Measurements from ENCODE around the gene PRKCZ.
A peak's percentile ranks its signal among the peaks of the same experiment; 100 is the strongest.

Gene PRKCZ

DNA sequence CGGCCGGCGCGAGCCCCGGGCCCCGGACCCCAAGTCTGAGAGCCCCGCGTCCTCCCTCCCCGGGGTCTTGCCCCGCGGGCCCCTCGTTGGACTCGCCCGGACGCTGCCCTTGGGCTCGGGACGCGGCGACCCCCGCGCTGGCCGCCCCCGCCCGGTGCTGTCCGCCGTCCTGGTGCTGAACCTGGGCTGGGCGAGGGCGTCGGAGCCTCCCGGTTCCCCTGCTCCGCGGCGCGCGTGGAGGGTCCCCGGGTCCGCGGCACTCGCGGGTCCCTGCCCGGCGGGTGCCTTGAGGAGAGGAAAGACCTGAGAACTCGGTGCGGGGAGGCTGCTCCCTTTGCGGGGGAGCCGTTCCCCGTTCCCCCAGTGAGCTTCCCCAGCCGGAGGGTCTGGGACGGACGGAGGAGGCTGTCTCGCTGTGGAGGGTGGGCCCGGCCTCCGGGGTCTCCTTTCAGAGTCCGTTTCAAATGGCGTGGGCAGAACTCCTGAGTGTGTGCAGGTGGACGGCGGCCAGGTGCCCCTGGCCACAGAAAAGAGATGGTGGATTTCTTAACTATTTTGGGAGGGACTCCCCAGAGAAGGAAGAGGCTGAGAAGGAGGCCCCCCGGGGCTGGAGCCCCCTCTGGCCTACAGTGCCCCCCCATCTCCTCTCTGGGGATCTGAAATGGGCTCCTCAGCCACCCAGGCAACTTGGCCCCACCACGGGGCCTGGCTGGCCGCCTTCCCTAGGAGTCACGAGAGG lies 30.5 kb upstream of the PRKCZ start:
- H3K27me3 Mint-ChIP-seq = peaks cover 83 to 89% of the 10 kb centered on the region in 2 donors
- peak overlapping the region in 1 of 2 donors; percentile 17 for H3K4me3 Mint-ChIP-seq
- no peak for DNase-seq
- ATAC-seq (replicated peaks) = peak in 1 of 2 donors; percentile 14
- peaks cover 3 to 13% of the 10 kb centered on the region in 2 donors for H3K4me1 Mint-ChIP-seq
- H3K27ac Mint-ChIP-seq = no peak overlapping the region
- H3K9me3 Mint-ChIP-seq = no peaks in the 10 kb centered on the region
- H3K36me3 Mint-ChIP-seq = peaks cover 0 to 2% of the 10 kb centered on the region in 2 donors

DNA sequence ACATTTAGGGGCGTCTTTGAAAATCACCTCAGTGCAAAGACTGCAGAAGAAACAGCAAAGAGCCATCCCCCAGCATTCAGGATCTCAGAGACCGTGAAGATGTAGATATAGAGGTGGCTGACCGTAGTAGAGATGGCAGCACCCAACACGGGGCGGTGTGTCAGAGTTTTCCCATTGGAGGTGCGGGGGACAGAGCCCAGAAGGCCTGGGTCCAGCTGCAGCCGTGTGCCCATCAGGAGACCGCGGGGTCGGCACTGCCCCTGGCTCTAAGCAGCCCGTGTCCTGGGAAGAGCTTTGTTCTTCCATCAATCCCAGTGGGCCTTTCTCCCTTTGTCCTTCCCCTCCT lies 29.9 kb upstream of the PRKCZ start:
- H3K4me1 Mint-ChIP-seq = peaks cover 3 to 13% of the 10 kb centered on the region in 2 donors
- no peak for ATAC-seq (replicated peaks)
- peaks cover 0 to 2% of the 10 kb centered on the region in 2 donors for H3K36me3 Mint-ChIP-seq
- no peak overlapping the region for H3K27ac Mint-ChIP-seq
- no peak for DNase-seq
- H3K27me3 Mint-ChIP-seq = peaks cover 78 to 85% of the 10 kb centered on the region in 2 donors
- no peak overlapping the region for H3K4me3 Mint-ChIP-seq
- H3K9me3 Mint-ChIP-seq = no peaks in the 10 kb centered on the region

DNA sequence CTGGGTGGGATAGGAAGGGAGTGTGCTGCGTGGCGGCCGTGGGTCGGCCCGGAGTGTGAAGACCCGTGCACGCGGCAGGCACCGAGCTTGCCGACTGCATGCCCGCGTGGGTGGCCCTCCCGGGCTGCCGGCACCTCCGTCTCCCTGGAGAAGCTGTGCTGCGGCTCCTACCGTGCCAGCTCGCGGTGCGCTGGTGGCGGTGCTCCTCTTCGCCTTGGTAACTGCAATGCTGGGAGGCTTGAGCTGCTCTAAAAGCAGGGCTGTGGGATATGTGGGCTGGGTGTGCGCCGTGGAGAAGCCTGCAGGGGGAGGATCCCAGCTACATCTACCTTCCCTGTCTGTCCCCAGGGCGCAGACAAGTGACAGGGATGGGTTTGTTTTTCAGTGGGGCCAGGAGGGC lies 28.7 kb upstream of the PRKCZ start:
- Mint-ChIP-seq H3K27me3 (peaks cover 67 to 73% of the 10 kb centered on the region in 2 donors), H3K9me3 (no peaks in the 10 kb centered on the region), H3K27ac (no peak overlapping the region), H3K4me3 (no peak overlapping the region), H3K36me3 (peaks cover 0 to 2% of the 10 kb centered on the region in 2 donors), H3K4me1 (peaks cover 3 to 13% of the 10 kb centered on the region in 2 donors)
- ATAC-seq (replicated peaks) = no peak
- DNase-seq = no peak

DNA sequence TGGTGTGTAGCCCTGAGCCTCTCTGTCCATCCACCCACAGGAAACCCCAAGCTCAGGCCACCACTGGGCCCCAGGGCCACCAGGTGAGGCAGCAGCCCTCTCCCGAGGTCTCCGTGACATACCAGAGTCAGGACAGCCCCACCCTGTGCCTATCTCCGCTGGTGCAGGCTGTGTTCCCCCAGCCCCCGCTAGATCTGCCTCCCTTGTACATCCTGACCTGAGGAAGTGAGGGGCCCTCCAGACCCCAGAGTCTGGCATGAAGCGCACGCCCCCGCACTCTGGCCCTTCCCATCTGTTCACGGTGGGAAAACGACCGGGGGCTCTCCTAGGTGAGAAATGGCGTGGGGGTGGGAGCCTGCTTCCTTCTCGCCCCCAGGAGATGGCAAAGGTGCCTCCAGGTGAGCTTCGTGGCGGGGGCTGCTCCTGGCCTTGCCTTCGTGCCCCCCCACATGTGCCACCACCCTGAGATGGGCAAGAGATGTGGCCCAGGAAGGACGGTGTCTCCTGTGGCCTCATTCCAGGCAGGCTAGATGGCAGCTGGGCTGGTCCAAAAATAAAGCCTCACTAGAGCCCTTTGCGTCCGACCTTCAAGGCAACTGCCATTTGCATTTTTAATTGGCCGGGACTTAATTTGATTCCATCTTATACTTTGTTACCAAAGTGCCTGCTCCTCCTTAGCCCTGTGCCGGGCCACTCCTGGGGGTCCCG lies 28.0 kb upstream of the PRKCZ start:
- DNase-seq (no peak), ATAC-seq (replicated peaks) (no peak)
- peaks cover 3 to 13% of the 10 kb centered on the region in 2 donors for H3K4me1 Mint-ChIP-seq
- no peak overlapping the region for H3K27ac Mint-ChIP-seq
- H3K36me3 Mint-ChIP-seq = peaks cover 0 to 2% of the 10 kb centered on the region in 2 donors
- H3K9me3 Mint-ChIP-seq = no peaks in the 10 kb centered on the region
- H3K4me3 Mint-ChIP-seq = no peak overlapping the region
- H3K27me3 Mint-ChIP-seq = peaks cover 61 to 66% of the 10 kb centered on the region in 2 donors

DNA sequence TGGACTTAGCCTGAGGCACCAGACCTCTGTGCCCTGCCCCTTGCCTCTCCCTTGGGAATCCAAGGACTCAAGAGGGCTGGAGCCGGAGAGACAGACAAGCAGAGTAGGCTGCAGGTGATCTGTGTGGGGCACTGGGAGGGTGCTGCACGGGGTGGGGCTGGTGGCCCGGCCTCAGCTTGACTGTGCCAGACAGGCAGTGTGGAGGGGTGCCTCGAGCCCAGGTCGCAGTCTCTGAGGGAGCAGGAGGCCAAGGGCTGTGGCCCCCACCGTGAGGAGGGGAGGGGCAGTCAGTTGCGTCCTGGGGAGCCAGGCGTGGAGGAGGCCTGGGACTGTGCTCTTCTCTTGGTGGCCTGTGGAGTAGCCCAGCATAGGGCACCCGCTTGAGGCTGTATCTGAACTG lies 27.0 kb upstream of the PRKCZ start:
- ATAC-seq (replicated peaks) (no peak), DNase-seq (no peak)
- H3K27me3 Mint-ChIP-seq = peaks cover 51 to 57% of the 10 kb centered on the region in 2 donors
- no peak overlapping the region for H3K27ac Mint-ChIP-seq
- H3K4me3 Mint-ChIP-seq = no peak overlapping the region
- peaks cover 0 to 2% of the 10 kb centered on the region in 2 donors for H3K36me3 Mint-ChIP-seq
- H3K4me1 Mint-ChIP-seq = peaks cover 3 to 13% of the 10 kb centered on the region in 2 donors
- H3K9me3 Mint-ChIP-seq = no peaks in the 10 kb centered on the region

DNA sequence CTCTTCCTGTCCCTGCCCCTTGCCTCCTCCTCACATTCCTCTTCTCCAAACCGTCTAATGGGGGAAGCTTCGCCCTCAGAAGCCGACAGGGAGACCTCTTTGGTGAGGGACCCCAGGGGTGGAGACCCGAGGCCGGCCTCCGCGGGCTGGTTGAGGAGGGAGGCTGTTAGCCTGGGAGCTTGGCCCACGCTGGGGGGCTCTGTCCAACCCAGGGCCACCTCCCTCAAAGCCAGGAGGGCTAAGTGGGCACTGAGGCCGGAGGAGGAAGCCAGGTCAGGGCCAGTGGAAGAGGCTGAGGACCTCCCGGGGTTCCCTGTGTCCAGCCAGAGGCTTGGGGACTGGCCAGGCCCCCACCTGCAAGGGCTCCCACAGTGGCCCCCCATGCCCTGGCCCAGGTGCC lies 25.8 kb upstream of the PRKCZ start:
- no peak overlapping the region for H3K4me3 Mint-ChIP-seq

DNA sequence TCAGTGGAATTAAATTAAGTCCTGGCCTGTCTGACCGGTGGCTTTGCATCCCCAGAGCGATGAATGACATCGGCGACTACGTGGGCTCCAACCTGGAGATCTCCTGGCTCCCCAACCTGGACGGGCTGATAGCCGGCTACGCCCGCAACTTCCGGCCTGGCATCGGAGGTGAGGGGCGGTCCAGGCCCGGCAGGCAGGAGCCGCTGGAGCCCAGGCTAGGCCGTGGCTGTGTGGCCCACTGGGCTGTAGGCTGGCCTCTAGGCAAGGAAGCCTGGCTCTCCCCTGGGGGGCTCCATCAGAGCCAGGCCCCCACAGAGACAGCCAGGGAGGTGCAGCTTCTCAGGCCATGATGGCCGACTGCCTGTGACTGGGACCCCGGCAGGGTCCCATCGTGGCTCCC lies 25.3 kb upstream of the PRKCZ start:
- no peak for DNase-seq
- no peaks in the 10 kb centered on the region for H3K9me3 Mint-ChIP-seq
- no peaks in the 10 kb centered on the region for H3K36me3 Mint-ChIP-seq
- peaks cover 43 to 46% of the 10 kb centered on the region in 2 donors for H3K27me3 Mint-ChIP-seq
- no peak overlapping the region for H3K27ac Mint-ChIP-seq
- ATAC-seq (replicated peaks) = no peak
- peaks cover 0 to 5% of the 10 kb centered on the region in 2 donors for H3K4me1 Mint-ChIP-seq
- no peak overlapping the region for H3K4me3 Mint-ChIP-seq

More for the DNA sequence above, 25.8 kb upstream of the PRKCZ start:
- Mint-ChIP-seq H3K9me3 (no peaks in the 10 kb centered on the region), H3K27me3 (peaks cover 46 to 50% of the 10 kb centered on the region in 2 donors), H3K27ac (no peak overlapping the region), H3K36me3 (no peaks in the 10 kb centered on the region), H3K4me1 (peaks cover 0 to 7% of the 10 kb centered on the region in 2 donors)
- ATAC-seq (replicated peaks) (no peak), DNase-seq (no peak)

DNA sequence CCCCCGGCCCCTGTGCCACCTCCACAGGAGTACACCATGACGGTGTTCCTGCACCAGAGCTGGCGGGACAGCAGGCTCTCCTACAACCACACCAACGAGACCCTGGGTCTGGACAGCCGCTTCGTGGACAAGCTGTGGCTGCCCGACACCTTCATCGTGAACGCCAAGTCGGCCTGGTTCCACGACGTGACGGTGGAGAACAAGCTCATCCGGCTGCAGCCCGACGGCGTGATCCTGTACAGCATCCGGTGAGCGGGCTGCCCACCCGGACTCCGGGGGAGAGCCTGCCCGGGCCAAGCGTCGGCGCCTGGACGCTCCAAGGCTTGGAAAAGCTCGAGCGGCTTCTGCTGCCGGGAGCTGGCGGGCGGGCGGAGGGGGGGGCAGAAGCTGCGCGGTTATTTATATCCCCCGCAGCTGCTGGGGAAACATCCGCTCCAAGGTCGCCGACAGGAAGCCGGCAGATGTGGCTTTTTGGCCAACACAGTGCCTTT lies 24.7 kb upstream of the PRKCZ start:
- H3K36me3 Mint-ChIP-seq = no peaks in the 10 kb centered on the region

DNA sequence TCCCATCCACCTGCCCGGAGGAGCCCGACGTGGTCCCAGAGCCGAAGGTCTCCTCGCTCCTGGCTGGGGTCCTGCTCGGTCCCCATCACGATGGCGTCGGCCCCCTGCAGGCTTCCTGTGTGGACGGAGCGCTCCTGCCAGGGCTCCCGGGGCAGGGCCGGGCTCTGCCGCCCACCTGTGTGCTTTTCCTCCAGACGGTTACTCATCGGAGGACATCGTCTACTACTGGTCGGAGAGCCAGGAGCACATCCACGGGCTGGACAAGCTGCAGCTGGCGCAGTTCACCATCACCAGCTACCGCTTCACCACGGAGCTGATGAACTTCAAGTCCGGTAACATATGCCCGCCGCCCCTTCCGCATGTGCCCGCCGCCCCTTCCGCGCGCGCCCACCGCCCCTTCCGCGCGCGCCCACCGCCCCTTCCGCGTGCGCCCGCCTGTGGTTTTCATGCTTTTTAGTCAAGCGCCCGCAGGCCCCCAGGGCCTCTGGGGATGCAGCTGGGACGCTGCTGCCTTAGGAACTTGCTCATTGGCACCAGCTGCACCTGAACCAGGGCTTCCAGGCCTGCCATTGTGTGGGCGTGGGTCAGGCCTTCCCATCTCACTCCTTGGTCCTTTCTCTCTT lies 22.1 kb upstream of the PRKCZ start:
- ATAC-seq (replicated peaks) (peak in 1 of 2 donors; percentile 31), DNase-seq (no peak)
- no peak overlapping the region for H3K4me3 Mint-ChIP-seq
- H3K36me3 Mint-ChIP-seq = no peaks in the 10 kb centered on the region
- H3K9me3 Mint-ChIP-seq = no peaks in the 10 kb centered on the region
- H3K4me1 Mint-ChIP-seq = no peaks in the 10 kb centered on the region
- H3K27ac Mint-ChIP-seq = no peak overlapping the region
- H3K27me3 Mint-ChIP-seq = peaks cover 14 to 20% of the 10 kb centered on the region in 2 donors

More for the DNA sequence above, 24.7 kb upstream of the PRKCZ start:
- DNase-seq (no peak), ATAC-seq (replicated peaks) (no peak)
- Mint-ChIP-seq H3K27ac (no peak overlapping the region), H3K4me3 (no peak overlapping the region), H3K27me3 (peaks cover 39 to 40% of the 10 kb centered on the region in 2 donors), H3K4me1 (no peaks in the 10 kb centered on the region), H3K9me3 (no peaks in the 10 kb centered on the region)

DNA sequence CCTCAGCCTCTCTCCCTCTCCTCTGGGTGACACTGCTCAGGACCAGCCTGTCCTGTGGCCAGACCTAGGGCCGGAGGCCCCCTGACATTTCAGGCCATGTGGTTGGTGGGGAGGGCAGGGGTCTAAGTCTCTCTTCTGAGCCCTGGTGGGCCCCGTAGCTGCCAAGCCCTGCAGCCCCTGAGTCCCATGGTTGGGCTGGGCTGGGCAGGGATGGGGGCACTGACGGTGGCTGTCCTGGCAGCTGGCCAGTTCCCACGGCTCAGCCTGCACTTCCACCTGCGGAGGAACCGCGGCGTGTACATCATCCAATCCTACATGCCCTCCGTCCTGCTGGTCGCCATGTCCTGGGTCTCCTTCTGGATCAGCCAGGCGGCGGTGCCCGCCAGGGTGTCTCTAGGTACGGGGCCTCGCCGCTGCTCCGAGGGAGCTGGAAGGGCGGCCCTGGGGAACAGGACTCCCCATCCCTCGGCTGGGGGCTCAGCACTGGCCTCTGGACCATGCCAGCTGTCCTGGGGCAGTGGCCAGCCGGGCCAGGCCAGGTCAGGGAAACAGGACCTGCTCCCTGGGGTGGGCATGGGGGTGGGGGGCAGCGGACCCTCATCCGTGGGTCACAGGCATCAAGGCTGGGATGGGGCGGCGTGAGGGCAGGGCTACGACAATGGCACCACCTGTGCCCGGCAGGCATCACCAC lies 21.2 kb upstream of the PRKCZ start:
- no peak for DNase-seq
- H3K4me3 Mint-ChIP-seq = no peak overlapping the region
- no peak for ATAC-seq (replicated peaks)
- no peaks in the 10 kb centered on the region for H3K9me3 Mint-ChIP-seq
- H3K4me1 Mint-ChIP-seq = no peaks in the 10 kb centered on the region
- H3K27ac Mint-ChIP-seq = no peak overlapping the region
- H3K27me3 Mint-ChIP-seq = peaks cover 9 to 17% of the 10 kb centered on the region in 2 donors
- H3K36me3 Mint-ChIP-seq = no peaks in the 10 kb centered on the region

DNA sequence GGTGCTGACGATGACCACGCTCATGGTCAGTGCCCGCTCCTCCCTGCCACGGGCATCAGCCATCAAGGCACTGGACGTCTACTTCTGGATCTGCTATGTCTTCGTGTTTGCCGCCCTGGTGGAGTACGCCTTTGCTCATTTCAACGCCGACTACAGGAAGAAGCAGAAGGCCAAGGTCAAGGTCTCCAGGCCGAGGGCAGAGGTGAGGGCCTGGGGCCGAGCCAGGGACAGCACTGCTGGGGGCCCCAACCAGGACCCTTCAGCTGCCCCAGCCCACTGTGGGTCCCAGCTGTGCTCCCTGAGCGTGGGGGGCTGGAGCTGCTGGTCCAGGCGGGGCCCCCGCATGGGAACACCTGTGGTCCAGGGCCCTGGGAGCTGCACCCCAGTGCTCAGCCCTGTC lies 20.6 kb upstream of the PRKCZ start:
- DNase-seq = no peak
- no peaks in the 10 kb centered on the region for H3K4me1 Mint-ChIP-seq
- H3K27ac Mint-ChIP-seq = no peak overlapping the region
- H3K9me3 Mint-ChIP-seq = no peaks in the 10 kb centered on the region
- no peaks in the 10 kb centered on the region for H3K36me3 Mint-ChIP-seq
- peaks cover 4 to 12% of the 10 kb centered on the region in 2 donors for H3K27me3 Mint-ChIP-seq
- no peak overlapping the region for H3K4me3 Mint-ChIP-seq
- no peak for ATAC-seq (replicated peaks)

DNA sequence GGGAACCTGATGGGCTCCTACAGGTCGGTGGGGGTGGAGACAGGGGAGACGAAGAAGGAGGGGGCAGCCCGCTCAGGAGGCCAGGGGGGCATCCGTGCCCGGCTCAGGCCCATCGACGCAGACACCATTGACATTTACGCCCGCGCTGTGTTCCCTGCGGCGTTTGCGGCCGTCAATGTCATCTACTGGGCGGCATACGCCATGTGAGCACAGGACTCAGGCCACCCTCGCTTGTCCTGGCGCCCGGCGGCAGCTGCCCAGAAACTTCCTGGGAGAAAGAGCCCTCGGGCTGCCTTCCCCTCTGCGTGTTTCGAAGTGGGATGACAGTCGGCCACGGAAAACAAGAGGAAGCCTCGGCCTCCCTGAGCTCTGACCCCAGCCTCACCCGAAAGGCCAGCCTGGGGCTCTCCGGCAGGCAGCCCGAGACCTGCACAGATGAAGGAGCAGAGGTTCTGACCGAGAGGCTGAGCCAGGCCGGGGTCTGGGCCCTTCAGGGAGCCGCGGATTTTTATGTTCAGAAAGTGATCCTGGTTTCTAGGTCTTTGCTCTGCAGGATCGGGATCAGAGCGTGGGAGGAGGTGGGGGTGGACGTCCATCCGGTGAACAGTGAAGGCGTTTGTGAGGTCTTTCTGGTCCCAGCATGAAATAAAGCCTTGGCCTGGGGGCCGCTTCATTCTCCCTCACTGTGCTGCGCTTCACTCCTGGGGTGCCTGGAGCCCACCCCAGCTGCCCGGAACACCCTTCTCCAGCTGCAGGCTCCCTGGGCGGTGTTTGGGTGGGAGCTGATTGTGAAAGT lies 19.9 kb upstream of the PRKCZ start:
- H3K9me3 Mint-ChIP-seq = no peaks in the 10 kb centered on the region
- no peak for DNase-seq
- peaks cover 4 to 12% of the 10 kb centered on the region in 2 donors for H3K27me3 Mint-ChIP-seq
- no peaks in the 10 kb centered on the region for H3K36me3 Mint-ChIP-seq
- H3K27ac Mint-ChIP-seq = no peak overlapping the region
- no peak for ATAC-seq (replicated peaks)
- no peaks in the 10 kb centered on the region for H3K4me1 Mint-ChIP-seq
- no peak overlapping the region for H3K4me3 Mint-ChIP-seq
